Osteocyte (in vitro differentiated cells): ENCODE measurements around the gene FOXP3. TPM values are rescaled to one million over a fixed set of nuclear protein-coding genes. Genes with fewer than 3 reads are reported as not detected.

ENCODE experiments used
- DNase-seq: peaks from one replicate; pipeline ENCODE4 v3.0.0; 2021; ENCODE audit warnings: mixed read lengths; ENCODE audit not compliant: unreplicated experiment; ENCODE audit errors: extremely low spot score
- H3K27ac Mint-ChIP-seq: one replicate; pipeline ENCODE4 v1.8.0; 2021; ENCODE audit warnings: mild to moderate bottlenecking, mixed read lengths; ENCODE audit not compliant: unreplicated experiment
- H3K27me3 Mint-ChIP-seq: one replicate; pipeline ENCODE4 v1.8.0; 2021; ENCODE audit warnings: mixed read lengths; ENCODE audit not compliant: unreplicated experiment
- H3K36me3 Mint-ChIP-seq: one replicate; pipeline ENCODE4 v1.8.0; 2021; ENCODE audit warnings: mixed read lengths; ENCODE audit not compliant: unreplicated experiment
- H3K4me1 Mint-ChIP-seq: one replicate; pipeline ENCODE4 v1.8.0; 2021; ENCODE audit warnings: mixed read lengths; ENCODE audit not compliant: unreplicated experiment
- H3K4me3 Mint-ChIP-seq: one replicate; pipeline ENCODE4 v1.8.0; 2021; ENCODE audit warnings: mild to moderate bottlenecking, moderate library complexity, mixed read lengths; ENCODE audit not compliant: unreplicated experiment
- H3K9me3 Mint-ChIP-seq: one replicate; pipeline ENCODE4 v1.8.0; 2021; ENCODE audit warnings: mixed read lengths; ENCODE audit not compliant: unreplicated experiment
- CTCF ChIP-seq: fragments of 200-600 bp; sonication (generic); IDR thresholded peaks from 2 replicates; pipeline ENCODE4 v1.5.0; 2021; ENCODE audit warnings: antibody characterized with exemption, mild to moderate bottlenecking, moderate library complexity
- total RNA-seq: library from RNA; stranded (reverse); gene quantifications from 2 replicates; pipeline ENCODE4 v1.2.1, GENCODE V29; 2021

FOXP3 gene
- total RNA-seq, 1 donor from 2014 or later, result 0.13 TPM

GRCh38 chrX:49257074-49257790, 7.3 kb downstream of the FOXP3 start:
- Mint-ChIP-seq H3K27ac (no peak overlapping the region), H3K36me3 (no peaks in the 10 kb centered on the region)
- no peak for TF ChIP-seq CTCF

GRCh38 chrX:49256268-49256995, 8.1 kb downstream of the FOXP3 start:
- TF ChIP-seq CTCF, result no peak

More at GRCh38 chrX:49257074-49257790, 7.3 kb downstream of the FOXP3 start:
- H3K27me3 Mint-ChIP-seq, result no peaks in the 10 kb centered on the region
- DNase-seq, result no peak
- H3K4me1 Mint-ChIP-seq, result no peaks in the 10 kb centered on the region
- no peak overlapping the region for H3K4me3 Mint-ChIP-seq
- peaks cover 5% of the 10 kb centered on the region for H3K9me3 Mint-ChIP-seq

GRCh38 chrX:49254639-49255038, 9.9 kb downstream of the FOXP3 start:
- Mint-ChIP-seq H3K4me1 (no peaks in the 10 kb centered on the region), H3K27me3 (no peaks in the 10 kb centered on the region), H3K9me3 (no peaks in the 10 kb centered on the region), H3K4me3 (no peak overlapping the region), H3K36me3 (peaks cover 2% of the 10 kb centered on the region), H3K27ac (no peak overlapping the region)
- TF ChIP-seq CTCF, result no peak
- DNase-seq, result no peak

More at GRCh38 chrX:49256268-49256995, 8.1 kb downstream of the FOXP3 start:
- Mint-ChIP-seq H3K27me3 (no peaks in the 10 kb centered on the region), H3K36me3 (no peaks in the 10 kb centered on the region), H3K4me3 (no peak overlapping the region), H3K4me1 (no peaks in the 10 kb centered on the region), H3K27ac (no peak overlapping the region), H3K9me3 (no peaks in the 10 kb centered on the region)
- DNase-seq, result no peak

GRCh38 chrX:49251325-49251724, 13.2 kb downstream of the FOXP3 start:
- Mint-ChIP-seq H3K27ac (no peak overlapping the region), H3K27me3 (no peaks in the 10 kb centered on the region), H3K4me3 (no peak overlapping the region), H3K9me3 (no peaks in the 10 kb centered on the region), H3K4me1 (no peaks in the 10 kb centered on the region), H3K36me3 (peaks cover 2% of the 10 kb centered on the region)
- no peak for TF ChIP-seq CTCF
- DNase-seq, result no peak

- Mint-ChIP-seq H3K9me3 (no peaks in the 10 kb centered on the region), H3K4me3 (no peak overlapping the region), H3K27ac (no peak overlapping the region), H3K36me3 (peaks cover 2% of the 10 kb centered on the region), H3K4me1 (no peaks in the 10 kb centered on the region), H3K27me3 (no peaks in the 10 kb centered on the region)
- TF ChIP-seq CTCF, result no peak
- no peak for DNase-seq
Measured at GRCh38 chrX:49250578-49250977, 13.9 kb downstream of the FOXP3 start.
